HCT116 (cell line): ENCODE measurements around the gene ZP1. TPM values are rescaled to one million over a fixed set of nuclear protein-coding genes. Genes with fewer than 3 reads are reported as not detected.

Source experiments
- ATAC-seq: fragments of 200-7000 bp; cut with Tn5 transposase; 2 replicates; pipeline ENCODE4 v1.9.1; 2020; ENCODE audit warnings: mild to moderate bottlenecking, moderate library complexity
- BruUV-seq: library from RNA; stranded (reverse); fragments of 400-500 nt; replicated peaks from 2 replicates; lab custom pipeline; 2021; lab: Mats Ljungman, UMichigan
- CTCF ChIA-PET: fragments of 300-600 bp; sonication (Branson Sonifier 250); formaldehyde crosslinking; loops from one replicate; lab custom pipeline; 2021; ENCODE audit warnings: antibody characterized with exemption; lab: Charles Lee
- POLR2A ChIA-PET: fragments of 300-600, 350-600 bp; sonication (Branson Sonifier 250); formaldehyde crosslinking; loops from one replicate; lab custom pipeline; 2021; ENCODE audit warnings: antibody characterized with exemption; lab: Charles Lee
- RAD21 ChIA-PET, 2 experiments: fragments of 300-600 bp; sonication (Branson Sonifier 250); formaldehyde crosslinking; loops; one replicate each; lab custom pipeline; 2023; ENCODE audit warnings: low total read pairs in 2 of 2; ENCODE audit not compliant: uncharacterized antibody in 2 of 2, unreplicated experiment in 2 of 2, low non-redundant PET in 1 of 2; lab: Charles Lee
- DNase-seq: peaks from one replicate; pipeline ENCODE4 v3.0.0-alpha.2; 2010; ENCODE audit warnings: low read depth, low spot score
- H2AFZ ChIP-seq: fragments of 200-600 bp; shearing (Covaris generic), sonication (generic); 2 replicates; pipeline ENCODE4 v1.6.1; 2017; ENCODE audit warnings: low read depth, mixed run types, mixed read lengths, antibody characterized with exemption, low read length; ENCODE audit not compliant: poor library complexity, severe bottlenecking
- H3K27ac ChIP-seq: 2 replicates; pipeline ENCODE4 v1.5.1; 2012; ENCODE audit warnings: low read depth, low read length
- H3K27me3 ChIP-seq: fragments of 200-600 bp; sonication (generic); 2 replicates; pipeline ENCODE4 v1.6.1; 2016; ENCODE audit warnings: mixed run types, low read length, mixed read lengths; ENCODE audit not compliant: insufficient read depth
- H3K36me3 ChIP-seq, 2 experiments: fragments of 200-500 bp in 1 of 2; fragments of 200-600 bp in 1 of 2; sonication (Bioruptor generic) in 1 of 2; sonication (generic) in 1 of 2; 2 replicates each; pipeline versions ENCODE4 v1.5.1 to v1.6.1; 2014 to 2016; ENCODE audit warnings: low read length in 2 of 2, inconsistent platforms in 1 of 2, mixed read lengths in 1 of 2, mixed run types in 1 of 2; ENCODE audit not compliant: insufficient read depth in 2 of 2, control insufficient read depth in 1 of 2
- H3K4me1 ChIP-seq, 2 experiments: fragments of 200-600 bp in 1 of 2; sonication (generic) in 1 of 2; 2 replicates each; pipeline versions ENCODE4 v1.5.1 to v1.6.1; 2012 to 2017; ENCODE audit warnings: low read length in 2 of 2, inconsistent platforms in 1 of 2, mild to moderate bottlenecking in 1 of 2, mixed read lengths in 1 of 2, mixed run types in 1 of 2, moderate library complexity in 1 of 2; ENCODE audit not compliant: insufficient read depth in 2 of 2, control insufficient read depth in 1 of 2
- H3K4me2 ChIP-seq: fragments of 200-600 bp; sonication (generic); 2 replicates; pipeline ENCODE4 v1.6.1; 2017; ENCODE audit warnings: mixed run types, low read length, mixed read lengths
- H3K4me3 ChIP-seq, 2 experiments: fragments of 200-600 bp in 1 of 2; sonication (generic) in 1 of 2; replicated peaks in 1 of 2; 2 replicates each; pipeline ENCODE4 v1.5.1; 2011 to 2016; ENCODE audit warnings: low read length in 2 of 2, control low read depth in 1 of 2, low read depth in 1 of 2, mild to moderate bottlenecking in 1 of 2, mixed read lengths in 1 of 2, mixed run types in 1 of 2
- H3K79me2 ChIP-seq: fragments of 200-600 bp; sonication (generic); 2 replicates; pipeline ENCODE4 v1.6.1; 2017; ENCODE audit warnings: mild to moderate bottlenecking, mixed run types, low read length, moderate library complexity, mixed read lengths; ENCODE audit not compliant: insufficient read depth
- H3K9ac ChIP-seq: fragments of 200-600 bp; sonication (generic); 2 replicates; pipeline ENCODE4 v1.6.1; 2016; ENCODE audit warnings: low read length, mixed read lengths
- H3K9me2 ChIP-seq: fragments of 200-600 bp; sonication (generic), shearing (Covaris generic); 2 replicates; pipeline ENCODE4 v1.6.1; 2017; ENCODE audit warnings: mixed run types, mild to moderate bottlenecking, moderate library complexity; ENCODE audit not compliant: insufficient read depth
- H3K9me3 ChIP-seq, 2 experiments: fragments of 200-500 bp in 1 of 2; fragments of 200-600 bp in 1 of 2; sonication (Bioruptor generic) in 1 of 2; sonication (generic) in 1 of 2; 2 replicates each; pipeline ENCODE4 v1.6.1; 2014 to 2017; ENCODE audit warnings: low read length in 2 of 2, mixed read lengths in 2 of 2, inconsistent platforms in 1 of 2, low read depth in 1 of 2, mild to moderate bottlenecking in 1 of 2, mixed run types in 1 of 2, moderate library complexity in 1 of 2; ENCODE audit not compliant: control insufficient read depth in 1 of 2, insufficient read depth in 1 of 2
- H4K20me1 ChIP-seq: fragments of 200-600 bp; sonication (generic), shearing (Covaris generic); 2 replicates; pipeline ENCODE4 v1.6.1; 2017; ENCODE audit warnings: mixed run types, mild to moderate bottlenecking, moderate library complexity; ENCODE audit not compliant: insufficient read depth
- ATF3 ChIP-seq: IDR thresholded peaks from 2 replicates; pipeline ENCODE4 v1.6.1; 2012
- CBX3 ChIP-seq: IDR thresholded peaks from 2 replicates; pipeline ENCODE4 v1.6.1; 2012; ENCODE audit warnings: low read depth
- CTCF ChIP-seq, 3 experiments: fragments of 200-600 bp in 1 of 3; sonication (generic) in 1 of 3; IDR thresholded peaks in 2 of 3; conservative IDR thresholded peaks in 1 of 3; 2 replicates each; pipeline ENCODE4 v1.5.1; 2012 to 2017; ENCODE audit warnings: low read depth in 2 of 3, low read length in 2 of 3, antibody characterized with exemption in 1 of 3, borderline replicate concordance in 1 of 3, control low read depth in 1 of 3, mild to moderate bottlenecking in 1 of 3, mixed read lengths in 1 of 3, mixed run types in 1 of 3, moderate library complexity in 1 of 3; ENCODE audit not compliant: insufficient read depth in 1 of 3
- EGR1 ChIP-seq: IDR thresholded peaks from 2 replicates; pipeline ENCODE4 v1.6.1; 2012; ENCODE audit warnings: low read depth
- ELF1 ChIP-seq: IDR thresholded peaks from 2 replicates; pipeline ENCODE4 v1.6.1; 2012; ENCODE audit warnings: low read depth, borderline replicate concordance
- EZH2 ChIP-seq: fragments of 200-600 bp; sonication (generic); IDR thresholded peaks from 2 replicates; pipeline ENCODE4 v1.6.1; 2017; ENCODE audit warnings: antibody characterized with exemption, mixed run types
- EZH2phosphoT487 ChIP-seq: fragments of 200-600 bp; IDR thresholded peaks from 2 replicates; pipeline ENCODE4 v1.6.1; 2018; ENCODE audit warnings: antibody characterized with exemption, borderline replicate concordance
- FOSL1 ChIP-seq: IDR thresholded peaks from 2 replicates; pipeline ENCODE4 v1.6.1; 2012; ENCODE audit warnings: low read depth
- JUND ChIP-seq: IDR thresholded peaks from 2 replicates; pipeline ENCODE4 v1.6.1; 2012
- MAX ChIP-seq: IDR thresholded peaks from 2 replicates; pipeline ENCODE4 v1.6.1; 2012
- POLR2A ChIP-seq: IDR thresholded peaks from 2 replicates; pipeline ENCODE4 v1.7.0; 2011; ENCODE audit warnings: borderline replicate concordance; ENCODE audit not compliant: insufficient read depth, insufficient read length; ENCODE audit errors: extremely low read depth
- RAD21 ChIP-seq: IDR thresholded peaks from 2 replicates; pipeline ENCODE4 v1.6.1; 2012; ENCODE audit warnings: low read depth, mild to moderate bottlenecking
- SIN3A ChIP-seq: IDR thresholded peaks from 2 replicates; pipeline ENCODE4 v1.6.1; 2012; ENCODE audit warnings: low read depth
- SP1 ChIP-seq: IDR thresholded peaks from 2 replicates; pipeline ENCODE4 v1.6.1; 2012; ENCODE audit warnings: low read depth
- SRF ChIP-seq: IDR thresholded peaks from 2 replicates; pipeline ENCODE4 v1.6.1; 2012; ENCODE audit warnings: low read depth
- YY1 ChIP-seq: IDR thresholded peaks from 2 replicates; pipeline ENCODE4 v1.6.1; 2011; ENCODE audit warnings: low read length, low read depth, moderate library complexity, mild to moderate bottlenecking; ENCODE audit not compliant: insufficient replicate concordance; ENCODE audit errors: extremely low read depth
- ZBTB33 ChIP-seq: IDR thresholded peaks from 2 replicates; pipeline ENCODE4 v1.6.1; 2011; ENCODE audit warnings: mild to moderate bottlenecking, low read length, moderate library complexity; ENCODE audit not compliant: insufficient replicate concordance; ENCODE audit errors: extremely low read depth
- ZFX ChIP-seq: fragments of 450-650 bp; IDR thresholded peaks from 2 replicates; pipeline ENCODE4 v1.6.1; 2017
- ZNF274 ChIP-seq: fragments of 200-500 bp; sonication (Bioruptor generic); IDR thresholded peaks from 2 replicates; pipeline ENCODE4 v1.6.1; 2014; ENCODE audit warnings: mild to moderate bottlenecking, low read depth, low read length, inconsistent platforms
- intact Hi-C: fragments of 100-400 bp; cut with micrococcal nuclease; formaldehyde crosslinking; loops from 2 replicates; pipeline ENCODE4 v1.10.0; 2022
- total RNA-seq: library from RNA; stranded (reverse); gene quantifications from one replicate; pipeline ENCODE4 v1.2.1, GENCODE V29; 2021; ENCODE audit not compliant: unreplicated experiment

The ZP1 gene
- total RNA-seq, 1 experiment from 2014 or later = not detected

- no TSS peak for BruUV-seq
These were observed 9.7 kb upstream of the ZP1 start for GRCh38 chr11:60857378-60858232.

More at GRCh38 chr11:60857378-60858232, 9.7 kb upstream of the ZP1 start:
- TF ChIP-seq SIN3A (no peak), EGR1 (no peak), POLR2A (no peak), MAX (no peak), ZNF274 (no peak), ATF3 (no peak), SRF (no peak), JUND (no peak), CBX3 (no peak), RAD21 (no peak), YY1 (no peak), ZBTB33 (no peak), CTCF (IDR thresholded peaks at IDR 0.05 in 2 of 3, conservative IDR thresholded peaks at IDR 0.05 in 1 of 3; ENCODE audit: borderline replicate concordance in 1 of 3, insufficient read depth in 1 of 3, low read depth in 2 of 3, low read length in 2 of 3) (no peak), ELF1 (no peak), ZFX (no peak), FOSL1 (no peak), SP1 (no peak), EZH2 (no peak), EZH2phosphoT487 (no peak)
- TF ChIP-seq, all 23 proteins: peak for 0
- no peaks in the 10 kb centered on the region for H3K9me2 ChIP-seq
- no peaks in the 10 kb centered on the region for H3K9me3 ChIP-seq
- no peak for ATAC-seq
- no peak for DNase-seq
- H4K20me1 ChIP-seq = no peaks in the 10 kb centered on the region
- no peaks in the 10 kb centered on the region for H3K79me2 ChIP-seq
- intact Hi-C loops = no loop called here
- no peak overlapping the region for H2AFZ ChIP-seq
- no peaks in the 10 kb centered on the region for H3K4me1 ChIP-seq
- ChIA-PET CTCF (no interaction called here), RAD21 (no interaction called here), POLR2A (no interaction called here)
- no peaks in the 10 kb centered on the region for H3K27me3 ChIP-seq
- no peak overlapping the region for H3K9ac ChIP-seq
- no peak overlapping the region for H3K27ac ChIP-seq
- no peak overlapping the region for H3K4me2 ChIP-seq
- no peak overlapping the region for H3K4me3 ChIP-seq
- H3K36me3 ChIP-seq = no peaks in the 10 kb centered on the region
